H9 (cell line): Measurements from ENCODE around the gene GMCL1. TPM values are rescaled to one million over a fixed set of nuclear protein-coding genes. Genes with fewer than 3 reads are reported as not detected.
A peak's percentile ranks its signal among the peaks of the same experiment; 100 is the strongest.

ENCODE experiments used
- DNase-seq: peaks from one replicate; pipeline ENCODE4 v3.0.0-alpha.2; 2017
- H2AFZ ChIP-seq: one replicate; pipeline ENCODE4 v1.6.1; 2013; ENCODE audit warnings: mild to moderate bottlenecking, low read length, control low read depth, moderate library complexity
- H2AK5ac ChIP-seq: 2 replicates; pipeline ENCODE4 v1.6.1; 2013; ENCODE audit warnings: low read length, control low read depth, mixed read lengths; ENCODE audit not compliant: insufficient read length
- H2BK120ac ChIP-seq: one replicate; pipeline ENCODE4 v1.6.1; 2013; ENCODE audit warnings: low read depth, mild to moderate bottlenecking, low read length, control low read depth, inconsistent platforms; ENCODE audit not compliant: poor library complexity, severe bottlenecking
- H2BK12ac ChIP-seq: 2 replicates; pipeline ENCODE4 v1.6.1; 2013; ENCODE audit warnings: low read length, control low read depth, mixed read lengths, low read depth; ENCODE audit not compliant: insufficient read length
- H2BK15ac ChIP-seq: 2 replicates; pipeline ENCODE4 v1.6.1; 2013; ENCODE audit warnings: low read depth, low read length, control low read depth
- H2BK20ac ChIP-seq: one replicate; pipeline ENCODE4 v1.6.1; 2013; ENCODE audit warnings: low read depth, mild to moderate bottlenecking, low read length, control low read depth, inconsistent platforms; ENCODE audit not compliant: poor library complexity, severe bottlenecking
- H2BK5ac ChIP-seq: 2 replicates; pipeline ENCODE4 v1.6.1; 2013; ENCODE audit warnings: low read length, control low read depth, mixed read lengths; ENCODE audit not compliant: insufficient read length
- H3K14ac ChIP-seq: 2 replicates; pipeline ENCODE4 v1.6.1; 2013; ENCODE audit warnings: low read length, control low read depth; ENCODE audit not compliant: insufficient read depth
- H3K18ac ChIP-seq: 2 replicates; pipeline ENCODE4 v1.6.1; 2013; ENCODE audit warnings: low read depth, mild to moderate bottlenecking, mixed read lengths, low read length, control low read depth; ENCODE audit not compliant: insufficient read length
- H3K23ac ChIP-seq: 2 replicates; pipeline ENCODE4 v1.6.1; 2013; ENCODE audit warnings: low read length, control low read depth, mixed read lengths, low read depth; ENCODE audit not compliant: insufficient read length
- H3K23me2 ChIP-seq: 2 replicates; pipeline ENCODE4 v1.6.1; 2013; ENCODE audit warnings: low read depth, mild to moderate bottlenecking, mixed read lengths, low read length, control low read depth; ENCODE audit not compliant: insufficient read length, poor library complexity, severe bottlenecking
- H3K27ac ChIP-seq: 2 replicates; pipeline ENCODE4 v1.5.1; 2013; ENCODE audit warnings: low read length, control low read depth, mixed read lengths, low read depth; ENCODE audit not compliant: insufficient read length
- H3K27me3 ChIP-seq: 2 replicates; pipeline ENCODE4 v1.6.1; 2013; ENCODE audit warnings: low read length, control low read depth, inconsistent platforms; ENCODE audit not compliant: insufficient read depth
- H3K4ac ChIP-seq: 2 replicates; pipeline ENCODE4 v1.6.1; 2013; ENCODE audit warnings: low read depth, mild to moderate bottlenecking, control low read depth, inconsistent platforms, low read length, moderate library complexity
- H3K4me1 ChIP-seq: 2 replicates; pipeline ENCODE4 v1.6.1; 2013; ENCODE audit warnings: low read length, control low read depth, inconsistent platforms; ENCODE audit not compliant: insufficient read depth
- H3K4me2 ChIP-seq: 2 replicates; pipeline ENCODE4 v1.6.1; 2013; ENCODE audit warnings: low read length, control low read depth, mixed read lengths; ENCODE audit not compliant: insufficient read length, insufficient read depth
- H3K56ac ChIP-seq: 2 replicates; pipeline ENCODE4 v1.6.1; 2013; ENCODE audit warnings: low read depth, mild to moderate bottlenecking, mixed read lengths, low read length, control low read depth; ENCODE audit not compliant: insufficient read length
- H3K79me1 ChIP-seq: 2 replicates; pipeline ENCODE4 v1.6.1; 2013; ENCODE audit warnings: low read depth, mild to moderate bottlenecking, moderate library complexity, low read length, control low read depth, inconsistent platforms; ENCODE audit not compliant: insufficient read depth, poor library complexity, severe bottlenecking
- H3K79me2 ChIP-seq: 2 replicates; pipeline ENCODE4 v1.6.1; 2013; ENCODE audit warnings: low read length, control low read depth, inconsistent platforms; ENCODE audit not compliant: insufficient read depth
- H3K9ac ChIP-seq: 2 replicates; pipeline ENCODE4 v1.6.1; 2013; ENCODE audit warnings: low read length, control low read depth, mixed read lengths; ENCODE audit not compliant: insufficient read length; ENCODE audit errors: extremely low read depth
- H3K9me3 ChIP-seq: one replicate; pipeline ENCODE4 v1.6.1; 2013; ENCODE audit warnings: low read depth, low read length, inconsistent platforms; ENCODE audit not compliant: control insufficient read depth
- H3T11ph ChIP-seq: one replicate; pipeline ENCODE4 v1.6.1; 2013; ENCODE audit warnings: mild to moderate bottlenecking, low read length, control low read depth, inconsistent platforms
- H4K20me1 ChIP-seq: one replicate; pipeline ENCODE4 v1.6.1; 2013; ENCODE audit not compliant: control insufficient read depth, insufficient read length, insufficient read depth
- H4K5ac ChIP-seq: 2 replicates; pipeline ENCODE4 v1.6.1; 2013; ENCODE audit warnings: low read depth, mild to moderate bottlenecking, mixed read lengths, low read length, control low read depth; ENCODE audit not compliant: insufficient read length
- H4K8ac ChIP-seq: replicated peaks from 2 replicates; pipeline ENCODE4 v1.6.1; 2013; ENCODE audit warnings: low read length, control low read depth, mixed read lengths, low read depth; ENCODE audit not compliant: insufficient read length
- H4K91ac ChIP-seq: 2 replicates; pipeline ENCODE4 v1.6.1; 2013; ENCODE audit warnings: low read depth, mild to moderate bottlenecking, moderate library complexity, mixed read lengths, low read length, control low read depth; ENCODE audit not compliant: insufficient read length
- H3K27ac Mint-ChIP-seq, 3 experiments: 2 replicates in 2 of 3; 3 replicates in 1 of 3; pipeline ENCODE4 v1.8.0; 2020 to 2021; ENCODE audit warnings: mixed read lengths in 3 of 3, mild to moderate bottlenecking in 1 of 3, moderate library complexity in 1 of 3
- H3K27me3 Mint-ChIP-seq: 2 replicates; pipeline ENCODE4 v1.8.0; 2021; ENCODE audit warnings: low read depth, mild to moderate bottlenecking, moderate library complexity, mixed read lengths
- H3K36me3 Mint-ChIP-seq, 3 experiments: 2 replicates in 2 of 3; 3 replicates in 1 of 3; pipeline ENCODE4 v1.8.0; 2020 to 2021; ENCODE audit warnings: low read depth in 3 of 3, mixed read lengths in 3 of 3; ENCODE audit not compliant: insufficient read depth in 1 of 3
- H3K4me1 Mint-ChIP-seq, 2 experiments: 2 replicates each; pipeline ENCODE4 v1.8.0; 2020; ENCODE audit warnings: mixed read lengths in 2 of 2
- H3K4me3 Mint-ChIP-seq, 2 experiments: 2 replicates in 1 of 2; 3 replicates in 1 of 2; pipeline ENCODE4 v1.8.0; 2020 to 2021; ENCODE audit warnings: mild to moderate bottlenecking in 2 of 2, mixed read lengths in 2 of 2, moderate library complexity in 1 of 2
- H3K9me3 Mint-ChIP-seq, 2 experiments: 2 replicates in 1 of 2; 3 replicates in 1 of 2; pipeline ENCODE4 v1.8.0; 2020; ENCODE audit warnings: mild to moderate bottlenecking in 2 of 2, mixed read lengths in 2 of 2, moderate library complexity in 1 of 2
- CTCF ChIP-seq: fragments of 200-600 bp; sonication (generic); conservative IDR thresholded peaks from 3 replicates; pipeline ENCODE4 v1.8.0; 2021; ENCODE audit warnings: antibody characterized with exemption, mild to moderate bottlenecking
- WGBS: extraction: QIAGEN DNeasy Blood & Tissue Kit; methylation state at CpG from one replicate; pipeline ENCODE4 v1.1.7; 2013; ENCODE audit warnings: missing lambda C conversion rate, low lambda C conversion rate, mixed read lengths; ENCODE audit not compliant: insufficient read length; ENCODE audit errors: extremely low coverage; 5-methylcytosine and 5-hydroxymethylcytosine counted together
- total RNA-seq: library from RNA; stranded (reverse); gene quantifications from 2 replicates; pipeline ENCODE4 v1.2.1, GENCODE V29; 2021

The GMCL1 gene
- total RNA-seq, 1 experiment from 2014 or later: 18.6 TPM

DNA sequence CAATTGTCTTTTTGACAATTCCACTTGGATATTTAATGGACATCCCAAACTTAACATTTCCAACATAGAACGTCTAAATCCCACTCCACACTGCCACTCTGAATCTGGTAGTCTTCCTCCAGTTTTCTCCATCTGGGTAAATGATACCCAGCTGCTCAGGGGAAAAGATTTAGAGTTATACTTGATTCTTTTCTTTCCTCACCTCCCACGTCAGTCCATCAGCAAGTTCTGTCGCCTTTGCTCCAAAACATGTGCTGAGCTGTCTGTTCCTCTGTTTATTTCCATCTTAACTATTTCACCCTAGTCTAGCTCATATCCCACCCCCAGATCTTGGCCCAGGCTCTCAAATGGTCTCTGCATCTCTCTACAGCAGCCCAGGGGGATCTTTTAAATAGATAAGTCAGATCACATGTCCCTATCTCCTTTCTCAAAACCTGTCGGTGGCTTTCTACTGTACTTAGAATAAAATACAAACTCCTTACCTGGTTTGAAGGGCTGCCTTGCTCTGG, 43.4 kb upstream of the GMCL1 start:
- Mint-ChIP-seq H3K4me1 (peaks cover 26 to 29% of the 10 kb centered on the region in 2 experiments), H3K36me3 (no peaks in the 10 kb centered on the region), H3K27ac (peak overlapping the region in 1 of 3 experiments; percentile 2; a peak in 1 of 7 replicates), H3K9me3 (no peaks in the 10 kb centered on the region), H3K27me3 (no peaks in the 10 kb centered on the region), H3K4me3 (no peak overlapping the region)
- Histone ChIP-seq H3K23ac (no peak overlapping the region), H2BK15ac (no peak overlapping the region; the same call in 1 of the 2 replicates), H4K20me1 (no peaks in the 10 kb centered on the region), H2BK120ac (no peak overlapping the region), H3T11ph (no peak overlapping the region), H3K14ac (no peak overlapping the region), H4K8ac (no peak overlapping the region), H2AFZ (no peak overlapping the region), H3K56ac (no peak overlapping the region), H2AK5ac (no peak overlapping the region), H3K23me2 (no peaks in the 10 kb centered on the region), H3K27me3 (no peaks in the 10 kb centered on the region), H3K18ac (no peak overlapping the region), H4K91ac (no peak overlapping the region), H3K9ac (no peak overlapping the region), H3K4me2 (no peak overlapping the region), H3K79me1 (no peaks in the 10 kb centered on the region), H2BK5ac (no peak overlapping the region), H2BK12ac (no peak overlapping the region), H2BK20ac (no peak overlapping the region), H3K27ac (no peak overlapping the region), H4K5ac (no peak overlapping the region), H3K9me3 (no peaks in the 10 kb centered on the region), H3K79me2 (no peaks in the 10 kb centered on the region), H3K4me1 (peaks cover 11% of the 10 kb centered on the region), H3K4ac (no peak overlapping the region)
- TF ChIP-seq CTCF: no peak
- no CpG with 5 or more reads among the region's 4 CpGs for WGBS
- no peak for DNase-seq
